ENCODE measurements around the gene MGMT. TPM values are rescaled to one million over a fixed set of nuclear protein-coding genes. Genes with fewer than 3 reads are reported as not detected.

The MGMT gene
- total RNA-seq, 1 experiment from 2014 or later: 11.5 TPM

DNA sequence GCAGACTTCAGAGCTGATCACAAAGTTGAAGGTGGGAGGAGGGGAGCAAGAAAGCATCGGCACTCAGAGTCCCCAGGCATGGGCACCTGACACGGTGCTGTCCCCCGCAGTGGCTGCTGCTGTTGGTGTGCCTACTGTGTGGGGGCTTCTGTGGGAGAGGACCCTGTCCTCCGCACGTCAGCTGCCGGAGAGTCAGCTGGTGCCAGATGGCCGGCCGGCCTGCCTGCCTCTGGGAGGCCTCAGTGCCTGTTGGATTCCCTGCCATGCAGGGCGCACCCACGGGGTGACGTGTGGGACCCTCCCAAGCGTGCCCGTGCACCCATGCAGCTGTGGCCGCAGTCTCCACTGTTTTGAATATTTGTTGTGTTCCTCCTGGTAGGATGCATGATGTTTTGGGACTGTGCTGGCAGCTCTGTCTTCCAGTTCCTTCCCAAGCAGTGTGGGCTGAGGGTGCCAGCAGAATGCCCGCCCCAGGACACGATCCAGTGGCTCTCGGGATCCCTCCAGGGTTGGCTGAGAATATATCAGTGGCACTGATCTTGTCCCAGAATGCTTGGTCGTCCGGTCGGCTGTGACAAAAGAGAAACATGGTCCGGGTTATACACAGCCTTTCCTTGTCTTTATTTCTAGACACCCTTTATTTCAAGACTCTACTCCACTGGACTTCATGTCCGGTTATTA is 185.6 kb downstream of the MGMT start:
- H3K9me2 ChIP-seq (ENCODE audit: insufficient read depth): no peaks in the 10 kb centered on the region
- DNase-seq (ENCODE audit: low read depth, low spot score) (no peak), ATAC-seq (no peak)
- BruUV-seq (replicated peaks): no TSS peak
- H3K4me2 ChIP-seq (ENCODE audit: low read length): no peak overlapping the region
- H3K27ac ChIP-seq (ENCODE audit: low read depth, low read length): no peak overlapping the region
- ChIA-PET CTCF (no interaction called here), POLR2A (no interaction called here), RAD21 (ENCODE audit: low non-redundant PET in 1 of 2, low total read pairs in 2 of 2, uncharacterized antibody in 2 of 2, unreplicated experiment in 2 of 2) (no interaction called here)
- H3K9ac ChIP-seq (ENCODE audit: low read length): no peak overlapping the region
- H3K9me3 ChIP-seq (ENCODE audit: control insufficient read depth in 1 of 2, insufficient read depth in 1 of 2, low read depth in 1 of 2, low read length in 2 of 2): no peaks in the 10 kb centered on the region
- H3K36me3 ChIP-seq (ENCODE audit: control insufficient read depth in 1 of 2, insufficient read depth in 2 of 2, low read length in 2 of 2): no peaks in the 10 kb centered on the region
- H3K4me1 ChIP-seq (ENCODE audit: control insufficient read depth in 1 of 2, insufficient read depth in 2 of 2, low read length in 2 of 2): no peaks in the 10 kb centered on the region
- no peaks in the 10 kb centered on the region for H3K27me3 ChIP-seq (ENCODE audit: insufficient read depth, low read length)
- intact Hi-C loops (cut with micrococcal nuclease): no loop called here
- H4K20me1 ChIP-seq (ENCODE audit: insufficient read depth): no peaks in the 10 kb centered on the region
- TF ChIP-seq TCF7L2 (IDR thresholded peaks at IDR 0.05; ENCODE audit: borderline replicate concordance, extremely low read depth, insufficient read depth, insufficient read length) (no peak), EZH2phosphoT487 (IDR thresholded peaks at IDR 0.05; ENCODE audit: borderline replicate concordance) (no peak), EZH2 (IDR thresholded peaks at IDR 0.05) (no peak), JUND (IDR thresholded peaks at IDR 0.05) (no peak), FOSL1 (IDR thresholded peaks at IDR 0.05; ENCODE audit: low read depth) (no peak), POLR2AphosphoS5 (IDR thresholded peaks at IDR 0.05; ENCODE audit: low read depth, low read length) (no peak), ELF1 (IDR thresholded peaks at IDR 0.05; ENCODE audit: borderline replicate concordance, low read depth) (no peak), SP1 (IDR thresholded peaks at IDR 0.05; ENCODE audit: low read depth) (no peak), ZFX (IDR thresholded peaks at IDR 0.05) (no peak), EGR1 (IDR thresholded peaks at IDR 0.05; ENCODE audit: low read depth) (no peak), YY1 (IDR thresholded peaks at IDR 0.05; ENCODE audit: extremely low read depth, insufficient replicate concordance, low read depth, low read length) (no peak), ZNF274 (IDR thresholded peaks at IDR 0.05; ENCODE audit: low read depth, low read length) (no peak), CEBPB (IDR thresholded peaks at IDR 0.05; ENCODE audit: low read depth) (no peak), CBX3 (IDR thresholded peaks at IDR 0.05; ENCODE audit: low read depth) (no peak), SRF (IDR thresholded peaks at IDR 0.05; ENCODE audit: low read depth) (no peak)
- TF ChIP-seq, protein P1, sequence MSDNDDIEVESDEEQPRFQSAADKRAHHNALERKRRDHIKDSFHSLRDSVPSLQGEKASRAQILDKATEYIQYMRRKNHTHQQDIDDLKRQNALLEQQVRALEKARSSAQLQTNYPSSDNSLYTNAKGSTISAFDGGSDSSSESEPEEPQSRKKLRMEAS (IDR thresholded peaks at IDR 0.05): no peak
- TF ChIP-seq, protein P2, sequence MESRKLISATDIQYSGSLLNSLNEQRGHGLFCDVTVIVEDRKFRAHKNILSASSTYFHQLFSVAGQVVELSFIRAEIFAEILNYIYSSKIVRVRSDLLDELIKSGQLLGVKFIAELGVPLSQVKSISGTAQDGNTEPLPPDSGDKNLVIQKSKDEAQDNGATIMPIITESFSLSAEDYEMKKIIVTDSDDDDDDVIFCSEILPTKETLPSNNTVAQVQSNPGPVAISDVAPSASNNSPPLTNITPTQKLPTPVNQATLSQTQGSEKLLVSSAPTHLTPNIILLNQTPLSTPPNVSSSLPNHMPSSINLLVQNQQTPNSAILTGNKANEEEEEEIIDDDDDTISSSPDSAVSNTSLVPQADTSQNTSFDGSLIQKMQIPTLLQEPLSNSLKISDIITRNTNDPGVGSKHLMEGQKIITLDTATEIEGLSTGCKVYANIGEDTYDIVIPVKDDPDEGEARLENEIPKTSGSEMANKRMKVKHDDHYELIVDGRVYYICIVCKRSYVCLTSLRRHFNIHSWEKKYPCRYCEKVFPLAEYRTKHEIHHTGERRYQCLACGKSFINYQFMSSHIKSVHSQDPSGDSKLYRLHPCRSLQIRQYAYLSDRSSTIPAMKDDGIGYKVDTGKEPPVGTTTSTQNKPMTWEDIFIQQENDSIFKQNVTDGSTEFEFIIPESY (IDR thresholded peaks at IDR 0.05; ENCODE audit: extremely low read depth, insufficient replicate concordance, low read length): no peak
- TF ChIP-seq, protein P3, sequence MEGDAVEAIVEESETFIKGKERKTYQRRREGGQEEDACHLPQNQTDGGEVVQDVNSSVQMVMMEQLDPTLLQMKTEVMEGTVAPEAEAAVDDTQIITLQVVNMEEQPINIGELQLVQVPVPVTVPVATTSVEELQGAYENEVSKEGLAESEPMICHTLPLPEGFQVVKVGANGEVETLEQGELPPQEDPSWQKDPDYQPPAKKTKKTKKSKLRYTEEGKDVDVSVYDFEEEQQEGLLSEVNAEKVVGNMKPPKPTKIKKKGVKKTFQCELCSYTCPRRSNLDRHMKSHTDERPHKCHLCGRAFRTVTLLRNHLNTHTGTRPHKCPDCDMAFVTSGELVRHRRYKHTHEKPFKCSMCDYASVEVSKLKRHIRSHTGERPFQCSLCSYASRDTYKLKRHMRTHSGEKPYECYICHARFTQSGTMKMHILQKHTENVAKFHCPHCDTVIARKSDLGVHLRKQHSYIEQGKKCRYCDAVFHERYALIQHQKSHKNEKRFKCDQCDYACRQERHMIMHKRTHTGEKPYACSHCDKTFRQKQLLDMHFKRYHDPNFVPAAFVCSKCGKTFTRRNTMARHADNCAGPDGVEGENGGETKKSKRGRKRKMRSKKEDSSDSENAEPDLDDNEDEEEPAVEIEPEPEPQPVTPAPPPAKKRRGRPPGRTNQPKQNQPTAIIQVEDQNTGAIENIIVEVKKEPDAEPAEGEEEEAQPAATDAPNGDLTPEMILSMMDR (IDR thresholded peaks at IDR 0.05 in 2 of 3, conservative IDR thresholded peaks at IDR 0.05 in 1 of 3; ENCODE audit: borderline replicate concordance in 1 of 3, insufficient read depth in 1 of 3, low read depth in 2 of 3, low read length in 2 of 3): no peak
- TF ChIP-seq, protein P4, sequence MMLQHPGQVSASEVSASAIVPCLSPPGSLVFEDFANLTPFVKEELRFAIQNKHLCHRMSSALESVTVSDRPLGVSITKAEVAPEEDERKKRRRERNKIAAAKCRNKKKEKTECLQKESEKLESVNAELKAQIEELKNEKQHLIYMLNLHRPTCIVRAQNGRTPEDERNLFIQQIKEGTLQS (IDR thresholded peaks at IDR 0.05): no peak
- TF ChIP-seq, protein P5, sequence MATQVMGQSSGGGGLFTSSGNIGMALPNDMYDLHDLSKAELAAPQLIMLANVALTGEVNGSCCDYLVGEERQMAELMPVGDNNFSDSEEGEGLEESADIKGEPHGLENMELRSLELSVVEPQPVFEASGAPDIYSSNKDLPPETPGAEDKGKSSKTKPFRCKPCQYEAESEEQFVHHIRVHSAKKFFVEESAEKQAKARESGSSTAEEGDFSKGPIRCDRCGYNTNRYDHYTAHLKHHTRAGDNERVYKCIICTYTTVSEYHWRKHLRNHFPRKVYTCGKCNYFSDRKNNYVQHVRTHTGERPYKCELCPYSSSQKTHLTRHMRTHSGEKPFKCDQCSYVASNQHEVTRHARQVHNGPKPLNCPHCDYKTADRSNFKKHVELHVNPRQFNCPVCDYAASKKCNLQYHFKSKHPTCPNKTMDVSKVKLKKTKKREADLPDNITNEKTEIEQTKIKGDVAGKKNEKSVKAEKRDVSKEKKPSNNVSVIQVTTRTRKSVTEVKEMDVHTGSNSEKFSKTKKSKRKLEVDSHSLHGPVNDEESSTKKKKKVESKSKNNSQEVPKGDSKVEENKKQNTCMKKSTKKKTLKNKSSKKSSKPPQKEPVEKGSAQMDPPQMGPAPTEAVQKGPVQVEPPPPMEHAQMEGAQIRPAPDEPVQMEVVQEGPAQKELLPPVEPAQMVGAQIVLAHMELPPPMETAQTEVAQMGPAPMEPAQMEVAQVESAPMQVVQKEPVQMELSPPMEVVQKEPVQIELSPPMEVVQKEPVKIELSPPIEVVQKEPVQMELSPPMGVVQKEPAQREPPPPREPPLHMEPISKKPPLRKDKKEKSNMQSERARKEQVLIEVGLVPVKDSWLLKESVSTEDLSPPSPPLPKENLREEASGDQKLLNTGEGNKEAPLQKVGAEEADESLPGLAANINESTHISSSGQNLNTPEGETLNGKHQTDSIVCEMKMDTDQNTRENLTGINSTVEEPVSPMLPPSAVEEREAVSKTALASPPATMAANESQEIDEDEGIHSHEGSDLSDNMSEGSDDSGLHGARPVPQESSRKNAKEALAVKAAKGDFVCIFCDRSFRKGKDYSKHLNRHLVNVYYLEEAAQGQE (IDR thresholded peaks at IDR 0.05; ENCODE audit: low read depth): no peak
- H3K79me2 ChIP-seq (ENCODE audit: insufficient read depth, low read length): no peaks in the 10 kb centered on the region
- H2AFZ ChIP-seq (ENCODE audit: low read depth, low read length, poor library complexity, severe bottlenecking): no peak overlapping the region
- H3K4me3 ChIP-seq (replicated peaks in 1 of 2; ENCODE audit: low read depth in 1 of 2, low read length in 2 of 2): no peak overlapping the region
